GM18498 (cell line): Measurements from ENCODE around the gene OR4F17.
"Not testable (repeated sequence)": the region's sequence is repeated elsewhere in the genome, so short reads cannot be mapped to it uniquely, and the experiment has no call there.

ENCODE experiments used
- ATAC-seq: cut with Tn5 transposase; IDR thresholded peaks from one replicate; pipeline ENCODE4 v1.9.1; 2021; ENCODE audit warnings: mild to moderate bottlenecking, moderate library complexity; ENCODE audit not compliant: unreplicated experiment

Gene OR4F17

GRCh38 chr19:106804-107203 lies at the start of gene OR4F17:
OR4F17 (plus strand) TSS chr19:107104; CDS start chr19:110679, 3,575 bp downstream.
- not testable (repeated sequence) for ATAC-seq

- not testable (repeated sequence) for ATAC-seq
Measured at GRCh38 chr19:70793-71192, 36.1 kb upstream of the OR4F17 start.

DNA sequence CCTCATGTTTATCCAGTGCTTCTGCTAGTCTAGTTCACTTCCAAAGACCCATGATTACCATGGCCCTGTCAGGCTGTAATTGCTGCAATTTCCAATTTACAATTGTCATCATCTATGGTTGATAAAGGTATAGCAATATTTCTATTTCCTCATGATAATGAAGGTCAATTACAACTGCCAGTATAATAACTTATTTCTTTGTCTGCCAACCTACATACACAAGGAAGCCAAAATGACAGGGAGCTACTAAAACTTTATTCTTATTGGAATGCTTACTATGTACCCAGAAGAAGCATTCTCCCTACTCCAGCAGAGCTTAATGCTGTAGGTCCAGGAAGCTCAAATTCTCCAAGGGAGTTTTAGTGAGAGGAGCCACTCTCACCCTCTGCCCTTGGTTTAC lies 24.0 kb upstream of the OR4F17 start:
- ATAC-seq, result not testable (repeated sequence)

GRCh38 chr19:83626-84025 lies 23.3 kb upstream of the OR4F17 start:
- not testable (repeated sequence) for ATAC-seq

- ATAC-seq, result not testable (repeated sequence)
Measured at GRCh38 chr19:90678-91077, 16.2 kb upstream of the OR4F17 start.

GRCh38 chr19:94794-95193 lies 12.1 kb upstream of the OR4F17 start:
- ATAC-seq, result not testable (repeated sequence)

GRCh38 chr19:97647-98046 lies 9.3 kb upstream of the OR4F17 start:
- ATAC-seq, result not testable (repeated sequence)

- ATAC-seq, result not testable (repeated sequence)
Measured at GRCh38 chr19:120443-121140, 13.7 kb downstream of the OR4F17 start.
